SU-DHL-6 (cell line): Measurements from ENCODE around the gene PLEKHS1.

Experiments
- H2AFZ ChIP-seq: fragments of 200-600 bp; sonication (generic); 2 replicates; pipeline ENCODE4 v1.6.1; 2014; ENCODE audit warnings: low read depth, mild to moderate bottlenecking, moderate library complexity, mixed read lengths, antibody characterized with exemption, low read length; ENCODE audit not compliant: severe bottlenecking
- H3F3A ChIP-seq: fragments of 200-600 bp; shearing (Covaris generic); 2 replicates; pipeline ENCODE4 v1.6.0; 2016; ENCODE audit warnings: antibody characterized with exemption, mild to moderate bottlenecking; ENCODE audit not compliant: insufficient read depth
- H3K27ac ChIP-seq: fragments of 200-600 bp; sonication (generic); 2 replicates; pipeline ENCODE4 v1.5.1; 2016; ENCODE audit warnings: low read depth, mild to moderate bottlenecking, low read length, moderate library complexity, mixed read lengths
- H3K27me3 ChIP-seq: fragments of 200-600 bp; sonication (generic), shearing (Covaris generic); 2 replicates; pipeline ENCODE4 v1.6.0; 2014; ENCODE audit warnings: mild to moderate bottlenecking, low read length
- H3K36me3 ChIP-seq: fragments of 200-600 bp; sonication (generic); 2 replicates; pipeline ENCODE4 v1.6.1; 2014; ENCODE audit warnings: mild to moderate bottlenecking, low read length, mixed read lengths
- H3K4me2 ChIP-seq: fragments of 300-600, 200-600 bp; shearing (Covaris generic), sonication (generic); 2 replicates; pipeline ENCODE4 v1.6.0; 2014; ENCODE audit warnings: low read length, low read depth, mild to moderate bottlenecking; ENCODE audit not compliant: poor library complexity, severe bottlenecking
- H3K4me3 ChIP-seq: fragments of 200-600 bp; sonication (generic); 2 replicates; pipeline ENCODE4 v1.5.1; 2014; ENCODE audit warnings: antibody characterized with exemption, low read length, mild to moderate bottlenecking, mixed read lengths; ENCODE audit not compliant: insufficient read depth, poor library complexity, severe bottlenecking
- H3K79me2 ChIP-seq: fragments of 200-600 bp; sonication (generic); 2 replicates; pipeline ENCODE4 v1.6.1; 2014; ENCODE audit warnings: mild to moderate bottlenecking, low read length, moderate library complexity; ENCODE audit not compliant: insufficient read depth
- H3K9ac ChIP-seq: fragments of 200-600 bp; sonication (generic); 2 replicates; pipeline ENCODE4 v1.7.0; 2014; ENCODE audit warnings: mild to moderate bottlenecking, low read length
- H3K9me2 ChIP-seq: fragments of 200-600 bp; sonication (generic); replicated peaks from 2 replicates; pipeline ENCODE4 v1.6.1; 2014; ENCODE audit warnings: low read length; ENCODE audit not compliant: insufficient read depth
- H3K9me3 ChIP-seq: fragments of 200-600 bp; sonication (generic); 2 replicates; pipeline ENCODE4 v1.6.1; 2014; ENCODE audit warnings: low read length, mixed read lengths; ENCODE audit not compliant: insufficient read depth
- H4K20me1 ChIP-seq: fragments of 200-600 bp; sonication (generic); 2 replicates; pipeline ENCODE4 v1.6.1; 2014; ENCODE audit warnings: low read depth, mild to moderate bottlenecking, antibody characterized with exemption, low read length, moderate library complexity, mixed read lengths
- CTCF ChIP-seq: fragments of 200-600 bp; sonication (generic); IDR thresholded peaks from one replicate; pipeline ENCODE4 v1.5.1; 2017; ENCODE audit warnings: antibody characterized with exemption, mild to moderate bottlenecking, low read length, moderate library complexity; ENCODE audit not compliant: insufficient read depth, poor library complexity, severe bottlenecking
- EZH2phosphoT487 ChIP-seq: fragments of 200-600 bp; sonication (generic), shearing (Covaris generic); conservative IDR thresholded peaks from 2 replicates; pipeline ENCODE4 v1.6.1; 2018; ENCODE audit warnings: mild to moderate bottlenecking, antibody characterized with exemption, low read length, moderate library complexity, mixed read lengths

Gene PLEKHS1

GRCh38 chr10:113733635-113734034 is 17.8 kb upstream of the PLEKHS1 start:
- Histone ChIP-seq H3K4me2 (no peak overlapping the region), H3K4me3 (no peak overlapping the region), H3K36me3 (no peaks in the 10 kb centered on the region), H2AFZ (no peak overlapping the region), H3K9ac (no peak overlapping the region), H3K9me2 (no peaks in the 10 kb centered on the region), H4K20me1 (no peaks in the 10 kb centered on the region), H3K9me3 (no peaks in the 10 kb centered on the region), H3K79me2 (no peaks in the 10 kb centered on the region), H3K27me3 (no peaks in the 10 kb centered on the region), H3K27ac (no peak overlapping the region), H3F3A (no peaks in the 10 kb centered on the region)
- TF ChIP-seq CTCF: no peak

- Histone ChIP-seq H3K4me2 (no peak overlapping the region), H3K27me3 (no peaks in the 10 kb centered on the region), H3F3A (no peaks in the 10 kb centered on the region), H3K9me2 (no peaks in the 10 kb centered on the region), H2AFZ (no peak overlapping the region), H3K9ac (no peak overlapping the region), H3K27ac (no peak overlapping the region), H4K20me1 (no peaks in the 10 kb centered on the region), H3K4me3 (no peak overlapping the region), H3K79me2 (no peaks in the 10 kb centered on the region), H3K36me3 (no peaks in the 10 kb centered on the region), H3K9me3 (no peaks in the 10 kb centered on the region)
- no peak for TF ChIP-seq EZH2phosphoT487
- TF ChIP-seq CTCF: no peak
Measured at GRCh38 chr10:113735913-113736312, 15.6 kb upstream of the PLEKHS1 start.

- Histone ChIP-seq H3K9ac (no peak overlapping the region), H2AFZ (no peak overlapping the region), H3K4me3 (no peak overlapping the region), H3K36me3 (no peaks in the 10 kb centered on the region), H4K20me1 (no peaks in the 10 kb centered on the region), H3K79me2 (no peaks in the 10 kb centered on the region), H3K27me3 (no peaks in the 10 kb centered on the region), H3K9me2 (no peaks in the 10 kb centered on the region), H3K4me2 (no peak overlapping the region), H3K27ac (no peak overlapping the region), H3K9me3 (no peaks in the 10 kb centered on the region), H3F3A (no peaks in the 10 kb centered on the region)
- TF ChIP-seq CTCF (no peak), EZH2phosphoT487 (no peak)
Measured at GRCh38 chr10:113736576-113736975, 14.9 kb upstream of the PLEKHS1 start.

GRCh38 chr10:113739031-113739430 is 12.5 kb upstream of the PLEKHS1 start:
- Histone ChIP-seq H3K9me2 (no peaks in the 10 kb centered on the region), H4K20me1 (no peaks in the 10 kb centered on the region), H3K79me2 (no peaks in the 10 kb centered on the region), H2AFZ (no peak overlapping the region), H3K27ac (no peak overlapping the region), H3K9ac (no peak overlapping the region), H3F3A (no peaks in the 10 kb centered on the region), H3K27me3 (no peaks in the 10 kb centered on the region), H3K4me3 (no peak overlapping the region), H3K4me2 (no peak overlapping the region), H3K9me3 (no peaks in the 10 kb centered on the region), H3K36me3 (no peaks in the 10 kb centered on the region)
- TF ChIP-seq CTCF (no peak), EZH2phosphoT487 (no peak)
